IMR-90 (cell line): Measurements from ENCODE around the gene ARAP2.

ENCODE experiments used
- BHLHE40 ChIP-seq: fragments of 150-350 bp; IDR thresholded peaks from 2 replicates; pipeline ENCODE4 v1.6.1; 2016; ENCODE audit warnings: mild to moderate bottlenecking, low read depth, low read length
- CEBPB ChIP-seq: IDR thresholded peaks from 2 replicates; pipeline ENCODE4 v1.6.1; 2012; ENCODE audit warnings: low read depth, low read length, improper control_type of control experiment
- CTCF ChIP-seq: conservative IDR thresholded peaks from 2 replicates; pipeline ENCODE4 v1.5.1; 2012; ENCODE audit warnings: mild to moderate bottlenecking, low read depth, low read length, improper control_type of control experiment
- ELK1 ChIP-seq: fragments of 150-350 bp; IDR thresholded peaks from 2 replicates; pipeline ENCODE4 v1.6.1; 2016; ENCODE audit warnings: low read depth, mild to moderate bottlenecking, low read length, moderate library complexity, borderline replicate concordance
- FOS ChIP-seq: fragments of 150-350 bp; IDR thresholded peaks from 2 replicates; pipeline ENCODE4 v1.6.1; 2016; ENCODE audit warnings: low read depth, low read length
- MAFK ChIP-seq: IDR thresholded peaks from 2 replicates; pipeline ENCODE4 v1.6.1; 2012; ENCODE audit warnings: low read depth, low read length, improper control_type of control experiment
- MXI1 ChIP-seq: IDR thresholded peaks from 2 replicates; pipeline ENCODE4 v1.6.1; 2012; ENCODE audit warnings: low read depth, mild to moderate bottlenecking, low read length, moderate library complexity, borderline replicate concordance
- POLR2A ChIP-seq: IDR thresholded peaks from 2 replicates; pipeline ENCODE4 v1.6.1; 2012; ENCODE audit warnings: mild to moderate bottlenecking, low read depth, low read length
- RAD21 ChIP-seq: IDR thresholded peaks from 2 replicates; pipeline ENCODE4 v1.6.1; 2012; ENCODE audit warnings: low read length, improper control_type of control experiment
- RCOR1 ChIP-seq: IDR thresholded peaks from 2 replicates; pipeline ENCODE4 v1.6.1; 2012; ENCODE audit warnings: mild to moderate bottlenecking, low read length, improper control_type of control experiment; ENCODE audit not compliant: insufficient replicate concordance
- RFX5 ChIP-seq: IDR thresholded peaks from 2 replicates; pipeline ENCODE4 v1.8.0; 2012; ENCODE audit warnings: low read depth, mild to moderate bottlenecking, low read length, moderate library complexity
- SMC3 ChIP-seq: fragments of 150-350 bp; IDR thresholded peaks from 2 replicates; pipeline ENCODE4 v1.6.1; 2016; ENCODE audit warnings: low read depth, mild to moderate bottlenecking, antibody characterized with exemption, low read length, moderate library complexity
- USF2 ChIP-seq: fragments of 150-350 bp; IDR thresholded peaks from 2 replicates; pipeline ENCODE4 v1.6.1; 2017; ENCODE audit warnings: mild to moderate bottlenecking, antibody characterized with exemption, low read length, low read depth

GRCh38 chr4:36172656-36173055, 71.7 kb downstream of the ARAP2 start:
- no peak for TF ChIP-seq SMC3
- TF ChIP-seq RCOR1, result no peak
- no peak for TF ChIP-seq MAFK
- no peak for TF ChIP-seq CTCF
- no peak for TF ChIP-seq USF2
- TF ChIP-seq RAD21, result no peak
- no peak for TF ChIP-seq POLR2A
- TF ChIP-seq MXI1, result no peak
- no peak for TF ChIP-seq ELK1
- TF ChIP-seq CEBPB, result no peak
- TF ChIP-seq FOS, result no peak
- TF ChIP-seq BHLHE40, result no peak
- no peak for TF ChIP-seq RFX5
